HepG2 (cell line): Measurements from ENCODE around the gene CD9. TPM values are rescaled to one million over a fixed set of nuclear protein-coding genes. Genes with fewer than 3 reads are reported as not detected.

ENCODE experiments used
- ATAC-seq: fragments of 200-7000 bp; cut with Tn5 transposase; 3 replicates; pipeline ENCODE4 v1.9.1; 2020; ENCODE audit warnings: mild to moderate bottlenecking, moderate library complexity
- BruUV-seq: library from RNA; stranded (reverse); fragments of 400-500 nt; replicated peaks from 2 replicates; lab custom pipeline; 2021; lab: Mats Ljungman, UMichigan
- CTCF ChIA-PET: fragments of 300-600 bp; formaldehyde crosslinking; extraction: SDS; loops from one replicate; lab custom pipeline; 2021; ENCODE audit warnings: low total read pairs, inconsistent platforms, low intra/inter-chr PET ratio; lab: Yijun Ruan, JAX
- POLR2A ChIA-PET: fragments of 350-600 bp; sonication (Branson Sonifier 250); formaldehyde crosslinking; loops from one replicate; lab custom pipeline; 2020; ENCODE audit warnings: antibody characterized with exemption, inconsistent platforms; lab: Yijun Ruan, JAX
- DNase-seq: peaks from one replicate; pipeline ENCODE4 v3.0.0-alpha.2; 2015; ENCODE audit warnings: low spot score
- FAIRE-seq: peaks from 3 replicates; lab custom pipeline; 2011; peaks lifted over from hg19 to GRCh38; lab: Jason Lieb, UNC
- H2AFZ ChIP-seq: one replicate; pipeline ENCODE4 v1.6.1; 2011; ENCODE audit warnings: low read length, inconsistent platforms
- H3K27ac ChIP-seq: fragments of 300-600 bp; 3 replicates; pipeline ENCODE4 v1.8.0; 2011; ENCODE audit warnings: mixed run types, mild to moderate bottlenecking, mixed read lengths, low read length, inconsistent platforms; ENCODE audit not compliant: insufficient read depth; ENCODE audit errors: extremely low read length
- H3K27me3 ChIP-seq, 2 experiments: fragments of 200-600 bp in 1 of 2; 2 replicates in 1 of 2; 3 replicates in 1 of 2; pipeline versions ENCODE4 v1.6.0 to v1.8.0; 2011; ENCODE audit warnings: low read length in 2 of 2, mild to moderate bottlenecking in 2 of 2, moderate library complexity in 2 of 2, inconsistent platforms in 1 of 2; ENCODE audit not compliant: insufficient read depth in 2 of 2, control insufficient read depth in 1 of 2
- H3K36me3 ChIP-seq, 2 experiments: fragments of 200-600 bp in 1 of 2; replicated peaks in 1 of 2; 2 replicates in 1 of 2; 3 replicates in 1 of 2; pipeline versions ENCODE4 v1.5.1 to v1.8.0; 2011; ENCODE audit warnings: low read length in 2 of 2, inconsistent platforms in 1 of 2; ENCODE audit not compliant: insufficient read depth in 2 of 2, control insufficient read depth in 1 of 2
- H3K4me1 ChIP-seq: 2 replicates; pipeline ENCODE4 v1.5.1; 2012; ENCODE audit warnings: low read length, inconsistent platforms; ENCODE audit not compliant: insufficient read depth
- H3K4me2 ChIP-seq: 2 replicates; pipeline ENCODE4 v1.6.0; 2011; ENCODE audit warnings: low read depth, low read length, inconsistent platforms
- H3K4me3 ChIP-seq, 3 experiments: fragments of 200-600 bp in 1 of 3; sonication (generic), shearing (Covaris generic) in 1 of 3; replicated peaks in 1 of 3; 2 replicates each; pipeline ENCODE4 v1.5.1; 2011 to 2016; ENCODE audit warnings: low read length in 3 of 3, inconsistent platforms in 2 of 3, low read depth in 2 of 3, mild to moderate bottlenecking in 2 of 3, control low read depth in 1 of 3, mixed read lengths in 1 of 3; ENCODE audit not compliant: insufficient read depth in 1 of 3
- H3K79me2 ChIP-seq: one replicate; pipeline ENCODE4 v1.6.1; 2011; ENCODE audit warnings: low read length, inconsistent platforms; ENCODE audit not compliant: insufficient read depth
- H3K9ac ChIP-seq: 2 replicates; pipeline ENCODE4 v1.6.0; 2011; ENCODE audit warnings: mild to moderate bottlenecking, low read depth, low read length, inconsistent platforms; ENCODE audit not compliant: insufficient read depth
- H3K9me3 ChIP-seq: 2 replicates; pipeline ENCODE4 v1.5.1; 2012; ENCODE audit warnings: mild to moderate bottlenecking, low read length
- H4K20me1 ChIP-seq: 2 replicates; pipeline ENCODE4 v1.6.0; 2011; ENCODE audit warnings: inconsistent platforms, mild to moderate bottlenecking, low read length, moderate library complexity; ENCODE audit not compliant: insufficient read depth
- LCORL ChIP-seq, 2 experiments: fragments of 450-650 bp in 1 of 2; sonication (generic) in 1 of 2; formaldehyde crosslinking in 1 of 2; IDR thresholded peaks; 2 replicates each; pipeline versions ENCODE4 v1.5.0 to v1.6.1; 2017 to 2020; ENCODE audit warnings: antibody characterized with exemption in 1 of 2, missing genetic modification reagents in 1 of 2
- MAFF ChIP-seq: IDR thresholded peaks from 2 replicates; pipeline ENCODE4 v1.6.1; 2011; ENCODE audit warnings: low read depth, low read length, improper control_type of control experiment
- MAFK ChIP-seq, 2 experiments: IDR thresholded peaks in 1 of 2; conservative IDR thresholded peaks in 1 of 2; 2 replicates each; pipeline ENCODE4 v1.6.1; 2011; ENCODE audit warnings: improper control_type of control experiment in 2 of 2, low read length in 2 of 2
- POGZ ChIP-seq: sonication (generic); formaldehyde crosslinking; IDR thresholded peaks from 2 replicates; pipeline ENCODE4 v1.4.0; 2020; ENCODE audit warnings: mild to moderate bottlenecking, missing genetic modification reagents
- ZBTB7A ChIP-seq: sonication (generic); formaldehyde crosslinking; IDR thresholded peaks from 2 replicates; pipeline ENCODE4 v1.8.0; 2022; ENCODE audit warnings: mild to moderate bottlenecking, missing genetic modification reagents
- WGBS: methylation state at CpG from one replicate; pipeline ENCODE4 v1.1.6; 2017; ENCODE audit warnings: low lambda C conversion rate; 5-methylcytosine and 5-hydroxymethylcytosine counted together
- in situ Hi-C: cut with HindIII; loops from 2 replicates; pipeline ENCODE4 v1.10.0; 2017; ENCODE audit warnings: low pct_unique_long_range_greater_than_20kb; ENCODE audit not compliant: extremely low pct_ligation_motif_present
- intact Hi-C: fragments of 100-400 bp; cut with micrococcal nuclease; formaldehyde crosslinking; loops from one replicate; pipeline ENCODE4 v1.10.0; 2022; ENCODE audit not compliant: unreplicated experiment
- polyA plus RNA-seq, 8 experiments: library from polyadenylated mRNA; depleted of rRNA in 3 of 8; stranded (reverse) in 7 of 8; unstranded in 1 of 8; fragments of >200 nt; fragmentation: Illumina TruSeq in 4 of 8; extraction: Trizol in 4 of 8; gene quantifications; 2 replicates each; pipeline versions ENCODE4 v1.2.1 to v1.2.3, GENCODE V29; 2011 to 2016; ENCODE audit warnings: low read depth in 4 of 8, missing spikeins in 1 of 8, mixed read lengths in 1 of 8; ENCODE audit not compliant: insufficient read depth in 1 of 8
- total RNA-seq, 5 experiments: library from RNA; depleted of rRNA; stranded (reverse); fragments of >200 nt; fragmentation: Illumina TruSeq; extraction: Trizol; gene quantifications; 2 replicates each; pipeline ENCODE4 v1.2.3, GENCODE V29; 2016; ENCODE audit warnings: low read depth in 1 of 5
- TF ChIP-seq, protein P1 (sequence below): sonication (generic); formaldehyde crosslinking; IDR thresholded peaks from 2 replicates; pipeline ENCODE4 v1.5.0; 2020; ENCODE audit warnings: mild to moderate bottlenecking, missing genetic modification reagents

The CD9 gene
- total and polyA plus RNA-seq, 2 of the 13 experiments (the other 11 are each of a cell fraction or from before 2014, with no cell fraction given) = 5.8 to 38.3 TPM

DNA sequence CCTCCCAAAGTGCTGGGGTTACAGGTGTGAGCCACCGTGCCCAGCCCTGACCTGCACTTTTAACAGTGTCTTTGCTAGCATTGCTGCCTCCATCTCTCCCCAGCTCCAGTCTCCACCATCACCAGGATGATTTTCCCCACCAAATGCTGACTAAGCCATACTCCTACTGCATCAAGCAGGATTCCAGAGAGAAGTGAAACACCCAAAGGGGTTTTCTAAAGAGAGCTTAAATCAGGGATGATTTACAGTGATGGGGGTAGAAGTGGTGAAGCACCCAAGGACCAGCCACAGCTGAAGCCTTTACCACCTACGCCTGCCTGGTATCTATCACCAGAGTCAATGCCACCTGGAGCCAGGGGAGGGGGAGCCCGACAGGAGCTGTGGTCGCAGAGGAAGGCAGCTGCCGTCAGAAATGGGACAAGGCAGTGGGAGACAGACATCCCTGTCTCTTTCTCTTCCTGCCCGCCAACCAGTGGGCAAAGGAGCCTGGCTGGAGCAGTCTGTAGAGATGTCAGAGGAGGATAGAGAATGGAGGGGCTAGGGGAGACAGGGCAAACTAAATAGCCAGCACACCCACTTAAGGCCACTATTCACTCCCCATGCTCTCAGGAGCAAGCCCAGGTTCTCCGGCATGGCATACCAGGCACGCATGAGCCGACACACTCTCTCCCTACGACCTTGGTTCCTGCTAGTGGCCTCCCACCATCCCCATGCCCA, 22.4 kb upstream of the CD9 start:
- FAIRE-seq = no peak
- intact Hi-C loops (no loop called here), in situ Hi-C loops (no loop called here)
- no TSS peak for BruUV-seq
- peak; percentile 68 to 70 for TF ChIP-seq MAFK (conservative IDR thresholded peaks at IDR 0.05 in 1 of 2, IDR thresholded peaks at IDR 0.05 in 1 of 2; ENCODE audit: low read length in 2 of 2)
- TF ChIP-seq ZBTB7A (CRISPR knock-in tag) = no peak
- no peak for TF ChIP-seq POGZ
- peak; percentile 64 for TF ChIP-seq MAFF
- TF ChIP-seq LCORL (IDR thresholded peaks at IDR 0.05) = no peak
- no peak for TF ChIP-seq LCORL (CRISPR knock-in tag; IDR thresholded peaks at IDR 0.05)
- TF ChIP-seq, protein P1, sequence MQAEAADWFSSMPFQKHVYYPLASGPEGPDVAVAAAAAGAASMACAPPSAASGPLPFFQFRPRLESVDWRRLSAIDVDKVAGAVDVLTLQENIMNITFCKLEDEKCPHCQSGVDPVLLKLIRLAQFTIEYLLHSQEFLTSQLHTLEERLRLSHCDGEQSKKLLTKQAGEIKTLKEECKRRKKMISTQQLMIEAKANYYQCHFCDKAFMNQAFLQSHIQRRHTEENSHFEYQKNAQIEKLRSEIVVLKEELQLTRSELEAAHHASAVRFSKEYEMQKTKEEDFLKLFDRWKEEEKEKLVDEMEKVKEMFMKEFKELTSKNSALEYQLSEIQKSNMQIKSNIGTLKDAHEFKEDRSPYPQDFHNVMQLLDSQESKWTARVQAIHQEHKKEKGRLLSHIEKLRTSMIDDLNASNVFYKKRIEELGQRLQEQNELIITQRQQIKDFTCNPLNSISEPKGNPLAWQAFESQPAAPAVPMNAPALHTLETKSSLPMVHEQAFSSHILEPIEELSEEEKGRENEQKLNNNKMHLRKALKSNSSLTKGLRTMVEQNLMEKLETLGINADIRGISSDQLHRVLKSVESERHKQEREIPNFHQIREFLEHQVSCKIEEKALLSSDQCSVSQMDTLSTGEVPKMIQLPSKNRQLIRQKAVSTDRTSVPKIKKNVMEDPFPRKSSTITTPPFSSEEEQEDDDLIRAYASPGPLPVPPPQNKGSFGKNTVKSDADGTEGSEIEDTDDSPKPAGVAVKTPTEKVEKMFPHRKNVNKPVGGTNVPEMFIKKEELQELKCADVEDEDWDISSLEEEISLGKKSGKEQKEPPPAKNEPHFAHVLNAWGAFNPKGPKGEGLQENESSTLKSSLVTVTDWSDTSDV (CRISPR knock-in tag) = no peak
- Histone ChIP-seq H4K20me1 (no peaks in the 10 kb centered on the region), H3K9ac (no peak overlapping the region), H3K27ac (no peak overlapping the region), H2AFZ (no peak overlapping the region), H3K27me3 (peaks cover 0 to 9% of the 10 kb centered on the region in 2 experiments; a peak in 2 of 5 replicates), H3K36me3 (no peaks in the 10 kb centered on the region), H3K9me3 (no peaks in the 10 kb centered on the region), H3K79me2 (no peaks in the 10 kb centered on the region), H3K4me2 (no peak overlapping the region), H3K4me1 (peaks cover 40% of the 10 kb centered on the region), H3K4me3 (no peak overlapping the region)
- POLR2A ChIA-PET = no interaction called here
- no peak for ATAC-seq
- 59% methylated on average over 10 of the region's 10 CpGs for WGBS
- no peak for DNase-seq
- CTCF ChIA-PET = no interaction called here
